ENCODE data around the gene VPS54.
"Not testable (repeated sequence)": the region's sequence is repeated elsewhere in the genome, so short reads cannot be mapped to it uniquely, and the experiment has no call there.

The VPS54 gene

DNA sequence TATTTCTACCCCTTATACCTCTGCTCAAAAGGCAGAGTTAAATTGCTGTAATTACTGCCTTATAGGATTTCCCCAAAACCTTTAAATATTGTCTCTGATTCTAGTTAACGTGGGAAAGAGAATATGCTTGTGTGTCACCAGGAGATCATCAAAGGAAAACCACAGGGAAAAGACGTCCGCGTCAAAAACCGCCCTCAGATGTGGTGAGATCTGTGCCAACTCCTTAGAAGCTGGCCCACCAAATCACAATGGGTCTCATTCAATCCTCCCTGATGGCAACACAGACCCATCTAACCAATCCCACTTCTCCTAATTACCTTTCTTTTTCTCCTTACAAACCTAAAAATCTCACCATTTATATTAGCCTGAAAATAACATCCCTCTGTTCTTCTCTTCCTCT lies 25.4 kb downstream of the VPS54 start:
- no peak for DNase-seq (ENCODE audit: low spot score)

DNA sequence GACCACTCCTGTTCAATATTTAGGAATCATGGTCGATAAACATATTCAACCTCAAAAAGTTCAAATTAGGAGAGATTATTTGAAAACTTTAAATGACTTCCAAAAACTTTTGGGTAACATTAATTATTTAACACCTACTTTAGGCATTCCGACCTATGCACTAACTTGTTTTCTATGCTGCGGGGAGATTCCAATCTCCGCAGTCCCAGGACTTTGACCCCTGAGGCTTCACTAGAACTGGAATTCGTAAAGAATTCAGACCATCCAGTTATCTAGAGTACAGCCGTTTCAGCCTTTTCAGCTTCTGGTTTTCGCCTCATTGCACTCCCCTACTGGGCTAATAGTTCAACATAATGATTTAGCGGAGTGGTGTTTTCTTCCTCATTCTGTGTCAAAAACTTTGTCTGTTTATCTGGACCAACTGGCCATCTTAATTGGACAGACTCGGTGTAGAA lies 26.1 kb downstream of the VPS54 start:
- DNase-seq (ENCODE audit: low spot score), result not testable (repeated sequence)

DNA sequence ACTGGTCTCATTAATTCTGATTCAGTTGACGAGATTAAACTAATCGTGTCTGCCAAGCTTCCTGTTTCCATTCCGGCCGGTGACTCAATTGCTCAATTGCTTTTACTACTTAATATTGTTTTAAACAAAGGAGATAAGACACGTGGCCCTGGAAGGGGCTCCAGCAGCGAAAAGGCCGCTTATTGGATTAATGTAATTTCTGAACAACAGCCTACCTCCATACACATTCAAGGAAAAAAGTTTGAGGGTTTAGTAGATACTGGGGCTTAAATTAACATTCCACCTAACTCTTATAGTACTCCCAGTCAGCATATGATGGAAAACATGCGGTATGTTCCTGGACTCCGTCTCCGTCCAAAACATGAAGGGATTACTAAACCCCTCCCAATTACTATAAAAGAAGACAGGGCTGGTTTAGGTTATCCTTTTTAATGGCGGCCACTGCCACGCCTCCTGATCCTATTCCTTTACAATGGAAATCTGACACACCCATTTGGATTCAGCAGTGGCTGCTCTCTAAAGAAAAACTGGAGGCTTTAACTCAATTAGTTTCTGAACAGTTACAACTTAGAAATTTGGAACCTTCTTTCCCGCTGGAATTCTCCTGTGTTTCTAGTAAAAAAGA lies 27.1 kb downstream of the VPS54 start:
- DNase-seq (ENCODE audit: low spot score), result no peak

DNA sequence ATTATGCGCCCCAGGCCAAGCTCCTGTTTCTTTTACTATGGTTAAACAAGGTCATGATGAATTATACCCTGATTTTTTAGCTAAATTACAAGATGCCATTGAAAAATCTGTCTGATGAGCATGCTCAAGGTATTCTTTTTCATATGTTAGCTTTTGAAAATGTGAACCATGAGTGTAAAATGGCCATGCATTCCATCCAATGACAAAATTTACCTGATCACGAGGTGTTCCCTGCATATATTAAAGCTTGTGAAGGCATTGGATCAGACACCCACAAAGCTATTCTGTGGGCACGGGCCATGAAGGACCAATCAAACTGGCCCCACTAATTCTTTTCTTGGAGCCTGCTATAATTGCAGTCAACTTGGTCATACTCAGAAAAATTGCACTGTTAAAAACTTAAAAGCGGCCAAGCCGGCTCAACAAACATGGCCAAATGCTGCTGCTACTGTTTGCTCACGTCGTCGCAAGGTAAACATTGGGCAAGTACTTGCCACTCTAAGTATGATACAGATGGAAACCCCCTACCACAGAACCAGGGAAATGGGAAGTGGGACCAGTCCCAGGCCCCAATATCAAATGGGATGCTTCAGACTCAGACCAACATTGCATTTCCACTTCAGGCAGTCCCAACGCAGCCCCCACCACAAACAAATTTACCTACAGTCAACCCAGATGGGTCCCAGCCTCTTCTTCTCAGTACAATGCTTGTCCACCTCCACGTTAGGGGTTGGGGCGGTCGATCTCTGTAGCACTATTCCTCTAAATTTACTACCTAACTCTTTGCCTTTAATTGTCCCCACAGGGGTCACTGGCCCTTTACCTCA lies 27.8 kb downstream of the VPS54 start:
- not testable (repeated sequence) for DNase-seq (ENCODE audit: low spot score)

- DNase-seq (ENCODE audit: low spot score), result no peak
Measured at GRCh38 chr2:63990072-63990471, 29.2 kb downstream of the VPS54 start.

DNA sequence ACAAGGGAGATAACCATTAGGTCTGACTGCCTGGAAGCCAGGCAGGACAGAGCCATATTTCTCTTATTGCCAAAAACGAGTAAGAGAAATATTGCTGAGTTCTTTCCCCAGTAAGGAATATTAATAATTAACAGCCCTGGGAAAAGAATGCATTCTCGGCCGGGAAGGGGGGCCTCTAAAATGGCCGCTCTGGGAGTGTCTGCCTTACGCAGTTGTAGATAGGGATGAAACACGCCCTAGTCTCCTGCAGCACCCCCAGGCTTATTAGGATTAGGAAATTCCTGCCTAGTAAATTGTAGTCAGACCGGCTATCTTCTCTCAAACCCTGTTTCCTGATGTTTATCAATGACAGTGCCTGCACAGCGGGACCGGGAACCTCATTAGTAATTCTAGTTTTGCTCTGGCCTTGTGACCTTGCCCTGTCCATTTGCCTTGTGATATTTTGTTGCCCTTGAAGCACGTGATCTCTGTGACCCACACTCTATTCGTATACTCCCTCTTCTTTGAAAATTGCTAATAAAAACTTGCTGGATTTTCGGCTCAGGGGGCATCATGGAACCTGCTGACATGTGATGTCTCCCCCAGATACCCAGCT lies 30.3 kb downstream of the VPS54 start:
- DNase-seq (ENCODE audit: low spot score), result not testable (repeated sequence)

DNA sequence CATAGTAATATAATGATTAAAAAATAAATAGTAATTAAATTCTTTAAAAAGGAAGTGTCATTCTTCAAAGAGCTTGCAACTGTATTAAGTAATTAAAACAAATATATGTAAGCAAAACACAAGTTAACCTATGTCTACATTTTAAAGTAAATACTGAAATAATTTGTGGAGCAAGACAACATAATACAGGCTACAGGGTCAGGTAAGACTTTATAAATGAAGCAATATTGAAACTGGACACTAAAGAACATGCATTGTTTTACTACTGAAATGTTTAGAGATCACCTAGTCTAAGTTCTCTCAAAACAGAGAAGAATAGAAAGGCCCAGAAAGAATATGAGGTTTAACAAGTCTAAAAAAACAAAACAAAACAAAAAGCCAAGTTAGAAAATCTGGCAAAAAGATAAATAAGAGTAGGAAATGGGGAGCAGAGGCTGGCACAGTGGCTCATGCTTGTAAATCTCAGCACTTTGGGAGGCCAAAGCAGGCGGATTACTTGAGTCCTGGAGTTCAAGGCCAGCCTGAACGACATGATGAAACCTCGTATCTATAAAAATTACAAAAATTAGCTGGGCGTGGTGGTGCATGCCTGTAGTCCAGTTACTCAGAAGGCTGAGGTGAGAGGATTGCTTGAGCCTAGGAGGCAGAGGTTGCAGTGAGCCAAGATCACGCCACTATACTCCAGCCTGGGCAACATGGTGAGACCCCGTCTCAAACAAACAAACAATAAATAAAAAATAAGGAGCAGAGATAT lies 34.4 kb downstream of the VPS54 start:
- DNase-seq (ENCODE audit: low spot score), result no peak

DNA sequence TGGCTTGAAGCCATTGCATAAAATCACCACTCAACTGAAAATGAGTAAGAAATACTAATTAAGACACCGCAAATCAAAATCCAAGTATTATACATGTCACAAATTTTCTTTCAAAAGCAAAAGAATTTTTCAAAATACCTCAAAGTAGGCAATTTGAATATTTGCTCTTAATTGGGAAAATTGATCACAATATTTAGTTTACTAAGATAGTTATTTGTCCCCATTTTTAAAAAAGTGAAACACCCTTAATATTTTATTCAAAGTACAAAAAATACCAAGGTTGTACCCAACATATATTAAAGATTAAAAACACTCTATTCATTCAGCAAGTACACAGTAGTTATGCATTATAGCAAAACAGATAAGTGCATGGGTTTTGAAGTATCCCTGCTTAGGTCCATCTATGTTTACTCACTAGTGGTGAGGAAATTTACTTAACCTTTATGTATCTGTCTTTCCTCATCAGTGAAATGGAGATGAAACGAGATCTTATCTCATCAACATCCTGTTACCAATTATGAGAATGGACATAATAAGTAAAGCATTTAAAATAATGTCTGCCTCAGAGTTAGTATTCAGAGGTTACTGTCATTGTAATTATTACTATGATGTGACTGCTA lies 35.1 kb downstream of the VPS54 start:
- no peak for DNase-seq (ENCODE audit: low spot score)

DNA sequence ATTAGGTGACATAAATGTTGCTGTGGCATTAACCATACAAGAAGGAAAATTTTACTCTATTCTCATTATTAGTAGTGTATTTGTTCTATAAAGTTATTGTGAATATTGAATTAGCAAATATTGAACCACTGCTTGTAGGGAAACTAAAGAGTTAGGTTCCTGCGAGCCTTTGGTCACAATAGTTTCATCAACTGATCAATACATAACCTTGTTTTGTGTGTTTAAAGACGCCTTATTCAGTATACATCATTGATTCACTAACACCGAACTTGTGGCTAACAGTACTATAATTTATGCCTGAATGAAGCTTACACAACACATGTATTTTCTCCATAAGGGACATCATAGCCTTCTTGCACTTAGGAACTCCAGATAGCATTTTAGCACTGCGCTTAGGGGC lies 36.9 kb downstream of the VPS54 start:
- DNase-seq (ENCODE audit: low spot score), result no peak

DNA sequence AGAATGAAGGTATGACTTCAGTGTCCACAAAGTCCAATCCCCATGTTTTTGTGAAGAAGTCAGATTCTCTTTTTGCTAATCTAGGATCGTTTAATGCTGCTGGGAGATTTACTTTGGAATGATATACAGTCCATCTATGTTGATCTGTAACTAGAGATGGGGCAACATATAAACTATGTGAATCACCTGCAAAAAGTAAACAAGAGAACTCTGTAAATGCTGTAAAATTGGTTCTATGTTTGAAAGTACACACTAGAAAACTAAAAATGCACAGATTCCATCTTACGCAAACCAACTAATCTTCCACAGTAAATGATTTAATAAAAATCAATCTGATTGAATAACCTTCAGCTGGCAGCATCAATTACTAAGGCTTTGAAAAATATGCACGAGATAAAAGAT lies 37.5 kb downstream of the VPS54 start:
- DNase-seq (ENCODE audit: low spot score), result no peak

GRCh38 chr2:63980794-63981193 lies 38.4 kb downstream of the VPS54 start:
- DNase-seq (ENCODE audit: low spot score), result no peak

GRCh38 chr2:63977904-63978303 lies 41.3 kb downstream of the VPS54 start:
- DNase-seq (ENCODE audit: low spot score), result no peak

- no peak for DNase-seq (ENCODE audit: low spot score)
Measured at GRCh38 chr2:63976125-63976510, 43.1 kb downstream of the VPS54 start.

DNA sequence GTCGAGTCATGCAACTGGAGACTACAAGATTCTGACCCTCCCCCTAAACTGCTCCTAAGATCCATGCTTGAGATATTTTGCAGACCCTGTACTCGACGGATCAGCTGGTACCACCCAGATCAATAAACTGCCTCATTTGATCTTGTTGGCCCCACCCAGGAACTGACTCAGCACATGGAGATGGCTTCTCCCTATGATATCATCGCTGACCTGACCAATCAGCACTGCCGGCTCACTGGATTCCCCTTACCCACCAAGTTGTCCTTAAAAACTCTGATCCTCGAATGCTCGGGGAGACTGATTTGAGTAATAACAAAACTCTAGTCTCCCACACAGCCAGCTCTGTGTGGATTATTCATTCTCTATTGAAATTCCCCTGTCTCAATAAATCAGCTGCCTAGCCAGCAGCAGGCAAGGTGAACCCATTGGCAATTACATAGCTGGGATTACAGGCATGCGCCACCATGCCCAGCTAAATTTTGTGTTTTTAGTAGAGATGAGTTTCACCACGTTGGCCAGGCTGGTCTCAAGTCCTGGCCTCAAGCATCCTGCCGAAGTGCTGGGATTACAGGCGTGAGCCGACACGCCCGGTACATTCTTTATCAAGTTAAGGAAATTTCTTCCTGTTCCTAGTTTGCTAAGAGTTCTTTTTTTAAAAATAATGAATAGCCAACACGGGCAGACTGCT lies 43.6 kb downstream of the VPS54 start:
- DNase-seq (ENCODE audit: low spot score), result no peak

DNA sequence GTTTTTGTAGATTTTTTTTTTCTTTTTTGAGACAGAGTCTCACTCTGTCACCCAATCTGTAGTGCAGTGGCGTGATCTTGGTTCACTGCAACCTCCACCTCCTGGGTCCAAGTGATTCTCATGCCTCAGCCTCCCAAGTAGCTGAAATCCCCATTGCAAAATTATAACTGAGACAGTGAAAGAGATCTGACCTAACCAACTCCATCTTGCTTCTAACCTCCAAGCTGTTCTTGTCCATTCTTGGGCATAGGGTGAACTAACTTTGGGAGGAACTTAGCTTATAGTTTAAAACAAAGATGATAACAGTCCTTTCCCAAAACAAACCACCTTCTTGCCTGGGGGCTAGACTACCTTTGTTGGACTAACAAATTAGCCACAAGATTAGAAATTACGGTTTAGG lies 44.2 kb downstream of the VPS54 start:
- not testable (repeated sequence) for DNase-seq (ENCODE audit: low spot score)

DNA sequence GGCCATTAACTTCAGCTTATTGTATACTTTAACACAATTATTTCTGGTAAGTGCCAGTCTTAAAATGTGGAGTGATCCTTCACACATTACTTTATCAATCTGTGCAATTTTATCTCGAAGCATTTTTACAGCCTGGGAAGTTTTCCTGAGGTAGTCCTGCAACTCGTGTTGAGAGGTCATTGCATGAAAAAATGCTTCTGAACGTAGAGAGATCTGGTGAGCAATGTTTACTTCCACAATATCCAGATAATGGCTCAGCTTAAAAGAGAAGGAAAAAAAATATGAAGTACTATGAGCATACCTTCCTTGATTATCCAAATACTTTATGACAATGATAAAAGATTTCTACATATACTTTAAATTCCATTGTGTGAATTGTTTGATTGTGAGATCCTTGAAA lies 57.0 kb downstream of the VPS54 start:
- no peak for DNase-seq (ENCODE audit: low spot score)

- DNase-seq (ENCODE audit: low spot score), result no peak
Measured at GRCh38 chr2:63950414-63950813, 68.8 kb downstream of the VPS54 start.

DNA sequence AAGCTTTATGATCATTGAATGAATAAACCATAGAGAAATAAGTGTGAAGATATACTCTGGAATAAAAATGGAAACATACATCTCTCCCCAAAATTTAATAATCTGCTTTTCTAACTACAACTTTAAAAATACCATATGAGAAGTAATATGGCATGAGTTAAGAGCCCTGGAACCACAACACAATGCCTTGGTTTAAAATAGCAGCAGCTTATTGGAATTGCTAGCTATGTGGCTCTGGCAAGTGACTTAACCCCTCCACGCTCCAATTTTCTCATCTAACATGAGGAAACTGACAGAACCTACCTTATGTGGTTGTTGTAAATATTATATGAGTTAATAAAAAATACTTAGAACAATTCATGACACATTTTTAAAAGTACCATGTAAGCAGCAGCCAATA lies 76.4 kb downstream of the VPS54 start:
- no peak for DNase-seq (ENCODE audit: low spot score)

GRCh38 chr2:63932104-63932503 lies 87.1 kb downstream of the VPS54 start:
- not testable (repeated sequence) for DNase-seq (ENCODE audit: low spot score)

DNA sequence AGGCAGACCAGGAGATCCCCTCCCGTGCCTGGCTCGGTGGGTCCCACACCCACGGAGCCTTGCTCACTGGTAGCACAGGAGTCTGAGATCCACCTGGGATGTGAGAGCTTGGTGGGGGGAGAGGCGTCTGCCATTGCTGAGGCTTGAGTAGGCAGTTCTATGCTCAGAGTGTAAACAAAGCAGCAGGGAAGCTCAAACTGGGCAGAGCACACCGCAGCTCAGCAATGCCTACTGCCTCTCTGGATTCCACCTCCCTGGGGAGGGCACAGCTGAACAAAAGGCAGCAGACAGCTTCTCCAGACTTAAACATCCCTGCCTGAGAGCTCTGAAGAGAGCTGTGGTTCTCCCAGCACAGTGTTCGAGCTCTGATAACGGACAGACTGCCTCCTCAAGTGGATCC lies 92.4 kb downstream of the VPS54 start:
- no peak for DNase-seq (ENCODE audit: low spot score)

- no peak for DNase-seq (ENCODE audit: low spot score)
Measured at GRCh38 chr2:63914311-63914710, 104.9 kb downstream of the VPS54 start.
